PC-3 (cell line): Measurements from ENCODE around the gene NUDT5.

Experiments
- CTCF ChIP-seq: fragments of 300-600 bp; sonication (generic); conservative IDR thresholded peaks from 2 replicates; pipeline ENCODE4 v1.5.1; 2017; ENCODE audit warnings: antibody characterized with exemption, low read depth, mild to moderate bottlenecking, low read length
- EZH2 ChIP-seq: fragments of 300-600 bp; sonication (generic); IDR thresholded peaks from one replicate; pipeline ENCODE4 v1.6.1; 2017; ENCODE audit warnings: antibody characterized with exemption, mild to moderate bottlenecking, low read length; ENCODE audit not compliant: unreplicated experiment

DNA sequence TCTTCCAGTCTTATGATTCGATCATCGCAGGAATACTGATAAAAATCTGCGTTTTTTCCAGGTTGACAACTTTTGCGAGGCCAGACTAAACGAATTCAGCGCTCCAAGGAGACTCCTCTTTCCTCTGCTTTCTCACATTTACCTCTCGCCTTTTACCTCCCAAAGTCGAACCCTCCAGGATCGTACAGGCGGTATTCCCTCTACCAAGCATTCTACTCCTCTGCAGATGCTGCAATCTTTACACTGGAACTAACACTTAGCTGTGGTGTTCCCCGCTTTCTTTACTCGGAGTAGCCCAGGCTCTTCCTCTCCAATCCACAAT, 449 bp downstream of the NUDT5 start:
- no peak for TF ChIP-seq CTCF
- no peak for TF ChIP-seq EZH2
